Measurements from ENCODE around the gene KCNMA1. TPM values are rescaled to one million over a fixed set of nuclear protein-coding genes. Genes with fewer than 3 reads are reported as not detected.

KCNMA1 gene
- total and polyA plus RNA-seq, 3 donors from 2014 or later, result 13.6 to 36.1 (median 24.7) TPM

DNA sequence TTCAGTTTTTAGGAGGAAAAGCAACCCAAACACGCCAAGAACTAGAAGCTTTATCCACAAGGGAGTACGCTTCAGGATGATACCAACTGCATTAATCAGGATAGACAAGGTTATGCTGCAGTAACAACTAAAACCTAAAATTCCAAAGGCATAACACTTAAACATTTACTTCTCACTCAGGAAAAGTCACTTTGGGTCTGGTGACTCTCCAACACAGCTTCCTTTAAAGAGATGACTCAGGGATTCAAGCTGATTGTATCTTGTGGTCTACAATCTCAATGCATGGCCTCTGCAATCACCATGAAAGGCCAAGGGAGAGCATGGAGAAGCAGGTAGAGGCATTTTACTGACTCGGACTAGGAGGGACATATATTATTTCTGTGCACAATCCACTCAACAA is 315.8 kb downstream of the KCNMA1 start:
- Histone ChIP-seq H3K4me3 (no peak overlapping the region), H3K27ac (no peak overlapping the region), H3K36me3 (ENCODE audit: low read depth, missing control alignments) (no peaks in the 10 kb centered on the region), H3K27me3 (no peaks in the 10 kb centered on the region), H3K4me1 (no peaks in the 10 kb centered on the region), H3K9me3 (no peaks in the 10 kb centered on the region)
- no peak for DNase-seq
- TF ChIP-seq, protein P1, sequence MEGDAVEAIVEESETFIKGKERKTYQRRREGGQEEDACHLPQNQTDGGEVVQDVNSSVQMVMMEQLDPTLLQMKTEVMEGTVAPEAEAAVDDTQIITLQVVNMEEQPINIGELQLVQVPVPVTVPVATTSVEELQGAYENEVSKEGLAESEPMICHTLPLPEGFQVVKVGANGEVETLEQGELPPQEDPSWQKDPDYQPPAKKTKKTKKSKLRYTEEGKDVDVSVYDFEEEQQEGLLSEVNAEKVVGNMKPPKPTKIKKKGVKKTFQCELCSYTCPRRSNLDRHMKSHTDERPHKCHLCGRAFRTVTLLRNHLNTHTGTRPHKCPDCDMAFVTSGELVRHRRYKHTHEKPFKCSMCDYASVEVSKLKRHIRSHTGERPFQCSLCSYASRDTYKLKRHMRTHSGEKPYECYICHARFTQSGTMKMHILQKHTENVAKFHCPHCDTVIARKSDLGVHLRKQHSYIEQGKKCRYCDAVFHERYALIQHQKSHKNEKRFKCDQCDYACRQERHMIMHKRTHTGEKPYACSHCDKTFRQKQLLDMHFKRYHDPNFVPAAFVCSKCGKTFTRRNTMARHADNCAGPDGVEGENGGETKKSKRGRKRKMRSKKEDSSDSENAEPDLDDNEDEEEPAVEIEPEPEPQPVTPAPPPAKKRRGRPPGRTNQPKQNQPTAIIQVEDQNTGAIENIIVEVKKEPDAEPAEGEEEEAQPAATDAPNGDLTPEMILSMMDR (IDR thresholded peaks at IDR 0.05), result no peak
- TF ChIP-seq POLR2A (IDR thresholded peaks at IDR 0.05), result no peak
- intact Hi-C loops (cut with DNase I; ENCODE audit: low total_unique reads), result no loop called here
- 72 to 85% methylated on average over 3 of the region's 3 CpGs for WGBS, 2 donors

DNA sequence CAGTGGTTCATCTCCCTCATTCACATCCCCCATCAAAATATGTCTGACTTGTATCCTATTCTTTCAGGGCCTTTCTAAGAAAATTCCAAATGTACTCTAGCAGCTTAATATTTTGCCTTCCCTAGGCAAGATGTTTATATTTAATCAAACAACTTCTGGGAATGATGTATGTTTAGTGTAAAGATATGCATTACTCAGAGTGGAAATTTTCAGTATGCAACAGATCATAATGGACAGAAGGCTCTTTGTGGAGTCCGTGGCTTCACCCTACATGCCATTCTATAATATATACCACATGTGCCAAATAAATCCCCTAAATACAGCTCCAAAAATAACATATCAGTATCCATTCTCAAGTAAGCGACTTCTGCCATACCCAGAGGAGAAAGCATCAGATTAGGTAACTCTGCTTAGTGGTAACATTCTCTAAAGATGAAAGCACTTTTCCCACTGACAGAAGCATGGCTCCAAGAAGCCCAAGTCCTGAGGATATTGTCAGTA is 316.6 kb downstream of the KCNMA1 start:
- Histone ChIP-seq H3K4me1 (no peaks in the 10 kb centered on the region), H3K4me3 (no peak overlapping the region), H3K36me3 (ENCODE audit: low read depth, missing control alignments) (no peaks in the 10 kb centered on the region), H3K27me3 (no peaks in the 10 kb centered on the region), H3K9me3 (no peaks in the 10 kb centered on the region), H3K27ac (no peak overlapping the region)
- 59 to 69% methylated on average over 2 of the region's 2 CpGs for WGBS, 2 donors
- intact Hi-C loops (cut with DNase I; ENCODE audit: low total_unique reads), result no loop called here
- DNase-seq, result no peak
- TF ChIP-seq, protein P1 (IDR thresholded peaks at IDR 0.05), result no peak
- no peak for TF ChIP-seq POLR2A (IDR thresholded peaks at IDR 0.05)

DNA sequence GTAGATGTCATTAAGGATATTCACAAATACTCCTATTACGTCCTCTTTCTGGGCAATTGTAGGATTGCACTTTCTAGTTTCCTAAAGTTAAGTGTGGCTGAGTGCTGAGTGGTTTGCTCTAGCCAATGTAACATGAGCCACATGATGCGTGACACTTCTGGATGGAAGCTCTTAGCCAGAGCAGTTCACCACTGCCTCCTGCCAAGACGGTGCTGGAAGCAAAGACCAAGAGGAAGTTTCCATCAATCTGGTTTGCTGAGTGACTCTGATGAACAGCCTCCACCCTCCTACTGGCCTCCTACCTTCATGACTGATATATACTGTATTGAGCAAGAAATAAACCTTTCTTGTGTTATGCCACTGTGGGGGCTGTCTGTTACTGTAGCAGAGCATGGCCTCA is 318.1 kb downstream of the KCNMA1 start:
- Histone ChIP-seq H3K9me3 (no peaks in the 10 kb centered on the region), H3K27ac (no peak overlapping the region), H3K36me3 (ENCODE audit: low read depth, missing control alignments) (no peaks in the 10 kb centered on the region), H3K4me3 (no peak overlapping the region), H3K4me1 (no peaks in the 10 kb centered on the region), H3K27me3 (no peaks in the 10 kb centered on the region)
- 81 to 89% methylated on average over 3 of the region's 3 CpGs for WGBS, 2 donors
- TF ChIP-seq POLR2A (IDR thresholded peaks at IDR 0.05), result no peak
- TF ChIP-seq, protein P1 (IDR thresholded peaks at IDR 0.05), result no peak
- intact Hi-C loops (cut with DNase I; ENCODE audit: low total_unique reads), result no loop called here
- no peak for DNase-seq

DNA sequence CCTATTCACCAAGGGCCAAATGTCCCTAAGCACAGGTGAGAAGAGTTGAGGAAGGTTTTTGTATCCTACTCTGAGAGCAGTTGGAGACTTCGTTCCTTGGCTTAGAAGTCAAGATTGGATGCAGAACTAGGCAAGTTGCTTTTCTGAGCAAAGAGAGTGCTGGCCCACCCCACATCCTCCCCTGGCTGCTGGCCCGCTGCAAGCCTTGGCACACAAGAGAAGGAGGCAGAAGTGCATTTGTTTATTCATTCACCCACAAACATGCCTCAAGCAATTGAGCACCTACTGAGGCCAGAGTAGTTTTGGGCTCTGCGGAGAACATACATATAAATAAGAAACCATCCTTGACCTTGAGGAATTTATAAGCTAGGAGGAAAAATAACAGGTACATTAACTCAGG is 318.9 kb downstream of the KCNMA1 start:
- no peaks in the 10 kb centered on the region for H3K9me3 ChIP-seq
- H3K4me3 ChIP-seq, result no peak overlapping the region
- H3K36me3 ChIP-seq (ENCODE audit: low read depth, missing control alignments), result no peaks in the 10 kb centered on the region
- intact Hi-C loops (cut with DNase I; ENCODE audit: low total_unique reads), result no loop called here
- no peak overlapping the region for H3K27ac ChIP-seq
- H3K4me1 ChIP-seq, result no peaks in the 10 kb centered on the region
- no peaks in the 10 kb centered on the region for H3K27me3 ChIP-seq
- DNase-seq, result no peak
- 87 to 88% methylated on average over 3 of the region's 3 CpGs for WGBS, 2 donors
- TF ChIP-seq, protein P1 (IDR thresholded peaks at IDR 0.05), result no peak
- TF ChIP-seq POLR2A (IDR thresholded peaks at IDR 0.05), result no peak

DNA sequence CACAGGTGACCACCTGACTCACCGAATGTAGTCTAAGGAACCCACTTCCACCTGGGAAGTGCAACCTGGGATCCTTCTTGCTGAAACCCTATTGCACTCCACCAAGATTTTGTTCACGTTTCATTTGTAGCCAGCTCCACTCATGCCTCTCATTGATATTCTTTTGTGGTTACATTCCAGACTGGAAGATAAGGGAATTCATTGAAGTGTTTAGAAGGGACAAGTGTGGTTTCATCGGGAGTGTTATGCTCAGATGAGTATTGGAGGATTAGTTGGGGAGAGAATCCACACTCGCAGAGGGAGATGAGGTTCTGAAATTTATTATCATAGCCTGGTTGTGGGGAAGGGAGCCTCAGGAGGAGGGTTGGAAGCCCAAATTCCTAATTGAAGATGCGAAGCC is 320.4 kb downstream of the KCNMA1 start:
- no peak for DNase-seq
- no peak overlapping the region for H3K4me3 ChIP-seq
- no peak overlapping the region for H3K27ac ChIP-seq
- 70 to 82% methylated on average over 5 of the region's 5 CpGs for WGBS, 2 donors
- intact Hi-C loops (cut with DNase I; ENCODE audit: low total_unique reads), result no loop called here
- TF ChIP-seq POLR2A (IDR thresholded peaks at IDR 0.05), result no peak
- TF ChIP-seq, protein P1 (IDR thresholded peaks at IDR 0.05), result no peak
- H3K9me3 ChIP-seq, result no peaks in the 10 kb centered on the region
- no peaks in the 10 kb centered on the region for H3K36me3 ChIP-seq (ENCODE audit: low read depth, missing control alignments)
- H3K27me3 ChIP-seq, result no peaks in the 10 kb centered on the region
- no peaks in the 10 kb centered on the region for H3K4me1 ChIP-seq
